Jurkat, Clone E6-1 (cell line): ENCODE measurements around the gene HDAC4.

Experiments
- DNase-seq: peaks from one replicate; pipeline ENCODE4 v3.0.0-alpha.2; 2011; ENCODE audit warnings: low read depth, low spot score
- H3K4me3 ChIP-seq: 2 replicates; pipeline ENCODE4 v1.5.1; 2011; ENCODE audit warnings: mild to moderate bottlenecking, low read length, control low read depth, moderate library complexity

The HDAC4 gene

GRCh38 chr2:239387811-239388210 is 13.0 kb downstream of the HDAC4 start:
- no peak for DNase-seq
- no peak overlapping the region for H3K4me3 ChIP-seq

- H3K4me3 ChIP-seq, result no peak overlapping the region
- DNase-seq, result no peak
Observed at GRCh38 chr2:239386872-239387445, 13.9 kb downstream of the HDAC4 start.

GRCh38 chr2:239386001-239386670 is 14.7 kb downstream of the HDAC4 start:
- no peak overlapping the region for H3K4me3 ChIP-seq
- no peak for DNase-seq

GRCh38 chr2:239385096-239386000 is 15.5 kb downstream of the HDAC4 start:
- H3K4me3 ChIP-seq, result no peak overlapping the region
- no peak for DNase-seq

GRCh38 chr2:239383759-239384156 is 17.1 kb downstream of the HDAC4 start:
- DNase-seq, result no peak
- no peak overlapping the region for H3K4me3 ChIP-seq

- H3K4me3 ChIP-seq, result no peak overlapping the region
- no peak for DNase-seq
Observed at GRCh38 chr2:239383036-239383758, 17.6 kb downstream of the HDAC4 start.

- DNase-seq, result no peak
- H3K4me3 ChIP-seq, result no peak overlapping the region
Observed at GRCh38 chr2:239382384-239382880, 18.4 kb downstream of the HDAC4 start.

- no peak for DNase-seq
- no peak overlapping the region for H3K4me3 ChIP-seq
Observed at GRCh38 chr2:239381709-239382134, 19.1 kb downstream of the HDAC4 start.

GRCh38 chr2:239380831-239381708 is 19.8 kb downstream of the HDAC4 start:
- no peak overlapping the region for H3K4me3 ChIP-seq
- DNase-seq, result no peak

- H3K4me3 ChIP-seq, result no peak overlapping the region
- DNase-seq, result no peak
Observed at GRCh38 chr2:239379641-239380170, 21.1 kb downstream of the HDAC4 start.

- DNase-seq, result no peak
Observed at GRCh38 chr2:239378918-239379640, 21.7 kb downstream of the HDAC4 start.

GRCh38 chr2:239378021-239378917 is 22.6 kb downstream of the HDAC4 start:
- no peak overlapping the region for H3K4me3 ChIP-seq
- no peak for DNase-seq

More at GRCh38 chr2:239378918-239379640, 21.7 kb downstream of the HDAC4 start:
- no peak overlapping the region for H3K4me3 ChIP-seq

GRCh38 chr2:239377591-239377990 is 23.2 kb downstream of the HDAC4 start:
- DNase-seq, result no peak
- H3K4me3 ChIP-seq, result no peak overlapping the region

- DNase-seq, result no peak
- no peak overlapping the region for H3K4me3 ChIP-seq
Observed at GRCh38 chr2:239376942-239377531, 23.8 kb downstream of the HDAC4 start.

GRCh38 chr2:239376351-239376750 is 24.5 kb downstream of the HDAC4 start:
- DNase-seq, result no peak
- no peak overlapping the region for H3K4me3 ChIP-seq
